Mammary epithelial cell (primary cell): ENCODE measurements around the gene F8.

Experiments
- EZH2 ChIP-seq: IDR thresholded peaks from 2 replicates; pipeline ENCODE4 v1.6.1; 2012; ENCODE audit warnings: low read length, inconsistent platforms, borderline replicate concordance
- TF ChIP-seq, protein P1 (sequence below), 2 donors: IDR thresholded peaks in 1 of 2; conservative IDR thresholded peaks in 1 of 2; 2 replicates each; pipeline ENCODE4 v1.5.1; 2011 to 2012; ENCODE audit warnings: inconsistent platforms in 2 of 2, low read length in 2 of 2, mild to moderate bottlenecking in 2 of 2, control low read depth in 1 of 2, low read depth in 1 of 2; ENCODE audit not compliant: insufficient read depth in 1 of 2; ENCODE audit errors: extremely low read depth in 1 of 2

DNA sequence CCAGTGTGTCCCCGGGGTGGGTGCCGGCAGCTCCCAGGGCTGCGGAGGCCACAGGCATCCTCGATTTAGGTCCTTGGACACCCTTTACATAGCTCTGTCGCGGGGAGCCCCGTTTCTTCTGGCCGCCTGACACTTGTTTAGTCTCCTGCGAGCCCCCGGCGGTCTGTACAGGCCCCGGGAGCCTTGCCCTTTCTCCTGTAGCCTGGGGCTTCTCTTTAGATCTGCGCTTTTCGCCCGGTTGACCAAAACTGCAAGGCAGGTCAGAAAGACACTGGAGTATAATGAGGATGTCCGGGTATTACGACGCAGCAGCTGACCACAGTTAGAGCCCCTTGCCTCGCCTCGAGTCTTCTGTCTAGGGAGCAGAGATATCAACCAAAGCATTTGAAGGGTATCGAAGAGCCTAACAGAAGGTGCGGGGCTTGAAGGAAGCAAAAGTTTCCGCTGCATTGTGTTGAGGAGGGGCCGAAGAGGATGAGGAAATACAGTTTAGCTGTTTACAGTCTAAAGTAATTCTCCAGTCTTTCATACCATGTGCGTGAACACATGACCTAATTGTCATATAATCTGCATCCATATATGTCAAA, 49.3 kb upstream of the F8 start:
- TF ChIP-seq, protein P1, sequence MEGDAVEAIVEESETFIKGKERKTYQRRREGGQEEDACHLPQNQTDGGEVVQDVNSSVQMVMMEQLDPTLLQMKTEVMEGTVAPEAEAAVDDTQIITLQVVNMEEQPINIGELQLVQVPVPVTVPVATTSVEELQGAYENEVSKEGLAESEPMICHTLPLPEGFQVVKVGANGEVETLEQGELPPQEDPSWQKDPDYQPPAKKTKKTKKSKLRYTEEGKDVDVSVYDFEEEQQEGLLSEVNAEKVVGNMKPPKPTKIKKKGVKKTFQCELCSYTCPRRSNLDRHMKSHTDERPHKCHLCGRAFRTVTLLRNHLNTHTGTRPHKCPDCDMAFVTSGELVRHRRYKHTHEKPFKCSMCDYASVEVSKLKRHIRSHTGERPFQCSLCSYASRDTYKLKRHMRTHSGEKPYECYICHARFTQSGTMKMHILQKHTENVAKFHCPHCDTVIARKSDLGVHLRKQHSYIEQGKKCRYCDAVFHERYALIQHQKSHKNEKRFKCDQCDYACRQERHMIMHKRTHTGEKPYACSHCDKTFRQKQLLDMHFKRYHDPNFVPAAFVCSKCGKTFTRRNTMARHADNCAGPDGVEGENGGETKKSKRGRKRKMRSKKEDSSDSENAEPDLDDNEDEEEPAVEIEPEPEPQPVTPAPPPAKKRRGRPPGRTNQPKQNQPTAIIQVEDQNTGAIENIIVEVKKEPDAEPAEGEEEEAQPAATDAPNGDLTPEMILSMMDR (conservative IDR thresholded peaks at IDR 0.05 in 1 of 2, IDR thresholded peaks at IDR 0.05 in 1 of 2; ENCODE audit: extremely low read depth in 1 of 2, insufficient read depth in 1 of 2, low read depth in 1 of 2, low read length in 2 of 2): no peak
- no peak for TF ChIP-seq EZH2
